ENCODE data around the gene AQP12B.

Gene AQP12B

GRCh38 chr2:240647503-240648154 lies 35.1 kb downstream of the AQP12B start:
- DNase-seq (ENCODE audit: low read depth): no peak

DNA sequence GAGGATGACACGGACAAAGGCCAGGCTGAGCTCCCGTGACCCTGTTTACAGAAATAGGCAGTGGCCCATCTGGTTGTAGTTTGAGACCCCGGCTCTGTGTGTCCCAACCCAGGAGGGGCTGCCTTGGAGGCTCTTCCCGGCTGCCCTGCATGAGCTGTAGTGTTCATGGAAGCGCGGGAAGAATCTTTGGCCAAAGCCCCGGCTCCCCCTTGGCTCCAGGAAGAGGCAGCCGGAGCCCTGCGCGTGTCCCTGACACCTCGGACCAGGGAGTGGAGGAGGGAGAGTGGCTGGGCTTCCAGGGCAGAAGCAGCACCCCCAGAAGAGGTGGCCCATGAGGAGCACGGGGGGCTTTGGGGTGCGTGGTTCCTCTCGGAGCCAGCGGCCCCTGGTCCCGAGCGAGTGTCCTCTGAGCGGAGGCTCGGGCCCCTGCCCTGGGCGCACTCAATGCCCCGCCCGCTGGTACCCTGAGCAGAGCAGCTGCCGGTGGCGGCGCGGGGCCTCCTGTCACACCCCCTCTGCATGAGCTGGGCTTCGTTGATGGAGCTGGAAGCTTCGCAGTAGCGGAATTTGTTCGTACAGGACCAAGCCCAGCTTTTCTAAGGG lies 35.7 kb downstream of the AQP12B start:
- DNase-seq (ENCODE audit: low read depth): no peak

GRCh38 chr2:240646176-240646899 lies 36.3 kb downstream of the AQP12B start:
- no peak for DNase-seq (ENCODE audit: low read depth)

- DNase-seq (ENCODE audit: low read depth): no peak
These were observed 36.9 kb downstream of the AQP12B start for GRCh38 chr2:240645801-240646175.

DNA sequence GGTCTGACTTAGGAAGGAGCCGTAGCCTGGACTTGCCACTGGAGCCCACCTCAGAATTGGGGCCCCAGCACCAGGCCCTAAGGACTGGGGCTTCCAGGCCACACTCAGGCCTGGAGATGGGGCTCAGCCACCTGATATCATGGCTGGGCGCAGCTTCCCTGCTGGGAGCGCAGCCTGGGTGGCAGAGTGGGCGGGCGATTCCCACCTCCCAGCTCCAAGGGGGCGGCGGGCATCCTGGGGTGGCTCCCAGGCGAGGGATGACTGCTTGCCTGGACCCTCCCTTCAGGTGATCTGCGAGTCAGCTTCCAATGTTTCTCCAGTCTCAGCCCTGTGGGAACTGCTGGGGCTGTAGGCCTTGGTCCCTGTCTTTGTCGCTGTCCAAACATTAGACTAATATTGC lies 37.3 kb downstream of the AQP12B start:
- no peak for DNase-seq (ENCODE audit: low read depth)

DNA sequence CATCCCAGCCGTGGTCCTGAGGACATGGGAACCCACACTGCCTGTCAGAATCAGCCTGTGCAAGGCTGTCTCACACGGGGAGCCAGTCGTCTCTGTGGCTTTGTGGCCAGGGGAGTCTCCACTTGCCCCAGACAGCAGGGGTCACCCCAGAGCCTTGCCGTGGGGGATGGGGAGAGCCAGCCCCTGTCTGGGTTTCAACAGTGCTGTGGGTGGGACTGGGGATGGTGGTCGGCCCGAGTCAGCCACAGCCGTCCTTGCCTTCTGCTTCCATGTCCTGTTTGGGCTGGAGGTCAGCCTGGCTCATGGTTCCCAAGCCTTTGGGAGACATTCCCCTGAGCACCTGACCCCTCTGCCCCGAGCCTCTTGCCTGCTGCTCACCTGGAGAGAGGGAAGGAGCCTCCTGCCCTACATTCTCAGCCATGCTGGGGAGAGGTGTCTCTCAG lies 37.8 kb downstream of the AQP12B start:
- no peak for DNase-seq (ENCODE audit: low read depth)

DNA sequence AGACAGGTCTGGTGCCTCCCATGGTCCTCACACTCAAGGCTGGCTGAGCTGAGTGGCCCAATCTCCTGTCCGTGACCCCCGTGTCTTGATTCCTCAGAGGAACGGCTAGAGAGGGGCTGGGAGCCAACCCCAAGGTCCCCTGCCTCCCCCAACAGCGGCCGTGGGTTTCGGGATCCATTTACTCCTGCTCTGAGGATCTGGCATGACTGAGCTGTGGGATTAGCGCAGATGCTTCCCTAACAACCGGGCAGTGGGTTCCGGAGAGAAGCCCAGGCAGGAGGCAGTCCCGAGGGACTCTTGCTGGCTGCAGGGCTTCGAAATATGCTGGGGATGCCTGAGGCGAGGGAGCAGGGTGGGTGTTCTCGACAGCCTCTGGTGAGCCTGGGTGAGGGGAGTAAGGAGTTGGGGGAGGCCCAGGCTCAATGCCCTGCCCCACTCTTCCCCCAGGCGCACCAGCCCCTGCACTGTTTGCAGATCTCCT lies 38.5 kb downstream of the AQP12B start:
- DNase-seq (ENCODE audit: low read depth): no peak

DNA sequence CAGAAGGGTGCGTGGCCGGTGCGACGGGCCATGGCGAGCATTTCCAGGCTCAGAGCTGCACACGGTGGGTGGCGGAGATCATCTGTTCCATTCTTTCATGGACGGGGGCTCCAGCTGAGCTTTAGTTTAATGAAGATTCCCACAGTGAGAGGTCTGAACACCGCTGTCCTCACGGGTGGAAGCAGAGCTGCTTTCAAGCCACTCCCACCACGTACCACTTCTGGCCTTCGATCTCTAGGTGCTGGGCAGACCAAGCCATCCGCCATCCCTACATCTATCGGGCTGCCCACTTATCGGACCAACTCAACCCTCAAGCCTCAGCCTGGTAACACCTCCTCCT lies 38.9 kb downstream of the AQP12B start:
- no peak for DNase-seq (ENCODE audit: low read depth)

DNA sequence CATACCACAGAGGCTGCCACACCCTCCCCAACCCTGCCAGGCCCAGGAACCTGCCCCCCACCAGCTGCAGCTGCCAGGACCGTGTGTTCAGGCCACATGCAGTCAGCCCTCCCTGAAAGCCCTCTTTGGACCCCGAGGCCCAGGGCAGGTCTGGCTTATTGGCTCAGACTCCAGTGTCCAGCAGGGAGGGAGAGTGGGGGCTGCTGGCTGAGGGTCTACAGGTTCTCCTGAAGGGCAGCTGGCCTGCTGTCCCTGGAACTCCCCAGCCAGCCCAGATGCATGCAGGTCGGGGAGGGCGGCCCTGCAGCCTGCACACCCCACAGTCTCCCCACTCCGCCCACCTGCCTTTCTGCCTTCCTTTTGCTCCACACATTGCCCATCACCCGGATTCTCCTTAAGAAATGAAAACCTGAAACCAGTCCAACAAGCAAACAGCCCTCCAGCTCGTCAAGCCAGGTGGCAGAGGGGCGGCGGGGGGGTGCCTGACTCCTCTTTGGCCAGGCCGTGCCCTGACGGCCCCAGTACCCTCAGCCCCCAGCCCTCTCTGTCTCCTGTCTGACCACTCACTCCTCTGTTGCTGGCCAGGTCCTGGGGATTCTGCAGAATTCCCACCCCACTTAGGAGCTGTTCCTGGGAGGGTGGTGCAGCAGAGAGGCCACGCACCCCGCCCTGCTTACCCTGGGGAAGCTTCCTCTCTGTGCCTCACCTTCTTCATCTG lies 39.4 kb downstream of the AQP12B start:
- DNase-seq (ENCODE audit: low read depth): no peak

- DNase-seq (ENCODE audit: low read depth): no peak
These were observed 39.9 kb downstream of the AQP12B start for GRCh38 chr2:240642806-240643092.

DNA sequence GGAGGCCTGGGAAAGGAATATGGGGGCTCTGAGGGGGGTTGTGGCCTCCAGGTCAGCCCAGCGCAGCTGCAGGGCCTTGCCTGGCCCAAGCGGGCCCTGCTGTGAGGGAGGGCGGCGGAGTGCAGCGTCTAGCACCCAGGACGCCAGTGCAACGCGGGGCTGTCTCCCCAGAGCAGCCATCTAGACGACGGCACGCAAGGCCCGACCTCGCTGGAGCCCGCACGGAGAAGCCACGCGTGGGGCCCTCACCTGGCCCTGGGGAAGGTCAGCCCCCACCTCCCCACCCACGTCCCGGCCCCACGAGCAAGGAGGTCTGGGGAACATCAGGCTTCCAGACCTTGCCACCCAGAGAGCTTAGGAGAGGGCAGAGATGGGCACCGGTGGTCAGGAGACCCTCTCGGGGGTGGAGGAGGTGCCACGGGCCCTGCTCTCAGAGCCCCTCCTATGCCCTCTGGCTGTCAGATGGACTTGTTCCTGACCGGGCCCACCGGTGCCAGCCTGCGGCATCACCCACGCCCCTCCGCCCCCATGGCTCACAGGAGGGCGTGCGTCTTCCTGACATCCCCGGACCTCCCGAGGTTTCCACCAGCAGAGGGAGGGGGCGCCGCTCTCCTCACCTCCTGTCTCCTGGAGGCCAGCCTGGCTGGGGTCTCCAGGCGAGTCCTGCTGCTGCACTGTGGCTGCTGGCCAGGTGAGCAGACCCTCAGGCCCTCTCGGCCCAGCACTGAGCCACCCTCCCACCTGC lies 40.5 kb downstream of the AQP12B start:
- DNase-seq (ENCODE audit: low read depth): no peak

GRCh38 chr2:240640939-240641338 lies 41.7 kb downstream of the AQP12B start:
- no peak for DNase-seq (ENCODE audit: low read depth)

DNA sequence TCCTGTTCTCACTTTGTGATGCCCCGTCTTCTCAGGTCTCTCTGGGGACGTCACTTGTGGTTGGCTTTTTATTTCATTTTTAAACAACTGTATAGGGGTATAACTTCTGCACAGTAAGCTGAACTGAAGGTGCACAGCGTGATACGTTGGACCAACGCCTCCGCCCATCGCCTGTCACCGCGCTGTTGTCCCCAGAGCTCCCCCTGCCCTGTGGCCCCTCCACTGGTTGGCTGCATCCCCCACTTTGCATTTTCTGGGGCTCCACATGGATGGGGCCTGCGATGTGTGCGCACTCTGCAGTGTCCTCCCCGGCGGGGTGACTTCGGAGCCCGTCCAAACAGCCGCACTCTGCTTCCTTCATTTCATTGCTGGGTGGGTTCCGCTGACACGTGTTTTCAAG lies 43.1 kb downstream of the AQP12B start:
- no peak for DNase-seq (ENCODE audit: low read depth)

DNA sequence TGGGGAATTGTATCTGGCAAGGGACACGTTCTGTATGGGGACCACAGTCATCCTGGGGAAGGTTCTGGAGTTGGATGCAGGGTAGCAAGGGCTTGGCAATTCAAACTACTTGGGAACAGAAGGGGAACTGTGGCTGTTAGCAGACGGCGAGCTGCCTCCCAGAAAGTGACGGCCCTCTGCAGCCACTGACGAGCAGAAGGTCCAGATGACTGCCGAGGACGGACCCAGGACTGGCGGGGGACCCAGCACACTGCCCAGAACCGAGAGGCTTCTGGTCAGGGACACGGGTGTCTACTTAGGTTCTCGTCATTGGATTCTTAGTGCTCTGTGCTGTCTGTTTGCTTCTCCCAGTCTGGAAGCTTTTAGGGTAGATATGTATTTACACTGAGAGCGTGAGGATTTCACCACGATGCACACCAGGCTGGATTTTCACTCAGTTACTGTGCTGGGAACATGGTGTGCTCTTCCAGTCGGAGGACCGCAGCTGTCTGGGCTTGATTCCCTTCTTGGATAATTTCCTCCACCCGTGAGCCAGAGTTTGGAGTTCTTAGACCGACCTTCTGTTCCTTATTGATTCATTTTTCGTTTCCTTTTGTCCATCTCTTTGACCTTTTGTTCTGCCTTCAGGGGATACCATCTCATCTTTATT lies 44.0 kb downstream of the AQP12B start:
- DNase-seq (ENCODE audit: low read depth): no peak

DNA sequence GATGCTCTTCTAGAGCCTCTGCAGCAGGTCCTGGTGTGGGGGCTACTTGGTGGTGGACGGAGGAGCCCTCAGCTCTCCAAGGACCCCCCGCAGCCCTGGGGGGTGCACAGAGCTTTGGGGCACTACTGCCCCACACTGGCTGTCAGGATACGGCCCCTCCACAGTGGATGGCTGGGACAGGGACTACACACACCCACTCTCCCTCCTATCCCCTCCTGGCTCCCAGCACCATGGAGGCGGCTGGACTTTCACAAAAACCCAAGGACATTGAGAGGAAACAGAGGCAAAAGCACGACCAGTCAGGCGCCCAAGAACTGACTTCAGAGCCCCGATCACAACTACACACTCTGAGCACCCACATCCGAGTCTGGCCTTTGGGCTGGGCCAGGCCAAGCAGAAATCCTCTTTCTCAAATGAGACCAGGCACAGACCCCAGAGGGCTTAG lies 44.8 kb downstream of the AQP12B start:
- no peak for DNase-seq (ENCODE audit: low read depth)

GRCh38 chr2:240637116-240637900 lies 45.4 kb downstream of the AQP12B start:
- no peak for DNase-seq (ENCODE audit: low read depth)

- DNase-seq (ENCODE audit: low read depth): no peak
These were observed 46.0 kb downstream of the AQP12B start for GRCh38 chr2:240636563-240637115.

- DNase-seq (ENCODE audit: low read depth): no peak
These were observed 46.6 kb downstream of the AQP12B start for GRCh38 chr2:240635998-240636547.

DNA sequence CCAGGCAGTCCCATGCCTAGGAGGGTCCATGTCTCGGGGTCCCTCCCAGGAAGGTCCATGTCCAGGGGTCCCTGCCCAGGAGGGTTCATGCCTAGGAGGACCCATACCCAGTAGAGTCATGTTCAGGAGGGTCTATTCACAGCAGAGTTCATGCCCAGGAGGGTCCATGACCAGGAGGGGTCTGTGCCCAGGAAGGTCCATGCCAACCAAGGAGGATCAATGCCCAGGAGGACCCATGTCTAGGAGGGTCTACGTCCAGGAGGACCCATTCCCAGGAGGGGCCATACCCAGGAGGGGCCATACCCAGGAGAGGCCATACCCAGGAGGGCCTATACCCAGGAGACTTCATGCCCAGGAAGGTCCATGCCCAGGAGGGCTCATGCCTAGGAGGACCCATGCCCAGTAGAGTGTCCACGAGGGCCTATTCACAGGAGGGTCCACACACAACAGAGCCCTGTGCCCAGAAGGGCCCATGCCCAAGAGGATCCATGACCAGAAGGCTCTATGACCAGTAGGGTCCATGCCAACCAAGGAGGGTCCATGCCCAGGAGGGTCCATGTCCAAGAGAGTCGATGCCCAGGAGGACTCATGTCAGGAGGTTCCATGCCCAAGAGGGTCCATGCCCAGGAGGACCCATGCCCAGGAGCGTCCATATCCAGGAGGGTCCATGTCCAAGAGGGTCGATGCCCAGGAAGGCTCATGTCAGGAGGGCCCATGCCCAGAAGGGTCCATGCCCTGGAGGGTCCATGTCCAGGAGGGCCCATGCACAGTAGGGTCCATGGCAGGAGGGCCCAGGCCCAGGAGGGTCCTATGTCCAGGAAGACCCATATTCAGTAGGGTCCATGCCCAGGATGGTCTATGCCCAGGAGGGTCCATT lies 47.3 kb downstream of the AQP12B start:
- DNase-seq (ENCODE audit: low read depth): no peak
